Measurements from ENCODE around the gene KMO.

Gene KMO

GRCh38 chr1:241617426-241617825, 85.2 kb downstream of the KMO start:
- DNase-seq (ENCODE audit: low spot score in 2 of 2) = no peak
- Mint-ChIP-seq H3K4me1 (peaks cover 30% of the 10 kb centered on the region), H3K9me3 (no peaks in the 10 kb centered on the region), H3K36me3 (no peaks in the 10 kb centered on the region), H3K4me3 (no peak overlapping the region), H3K27ac (no peak overlapping the region)
- no peak for ATAC-seq

GRCh38 chr1:241622669-241623068, 90.5 kb downstream of the KMO start:
- Mint-ChIP-seq H3K9me3 (no peaks in the 10 kb centered on the region), H3K27ac (no peak overlapping the region), H3K4me1 (peaks cover 14% of the 10 kb centered on the region), H3K4me3 (no peak overlapping the region), H3K36me3 (no peaks in the 10 kb centered on the region)
- ATAC-seq (no peak), DNase-seq (ENCODE audit: low spot score in 2 of 2) (no peak)

- no peak overlapping the region for H3K4me3 Mint-ChIP-seq
- peaks cover 15% of the 10 kb centered on the region for H3K4me1 Mint-ChIP-seq
- ATAC-seq = no peak
- no peaks in the 10 kb centered on the region for H3K9me3 Mint-ChIP-seq
- H3K36me3 Mint-ChIP-seq = no peaks in the 10 kb centered on the region
- H3K27ac Mint-ChIP-seq = no peak overlapping the region
- DNase-seq (ENCODE audit: low spot score in 2 of 2) = no peak
Observed at GRCh38 chr1:241624935-241625334, 92.8 kb downstream of the KMO start.

GRCh38 chr1:241627453-241628259, 95.5 kb downstream of the KMO start:
- Mint-ChIP-seq H3K9me3 (no peaks in the 10 kb centered on the region), H3K4me1 (peaks cover 7% of the 10 kb centered on the region), H3K27ac (peak overlapping the region; percentile 49), H3K4me3 (no peak overlapping the region), H3K36me3 (peaks cover 16% of the 10 kb centered on the region)
- ATAC-seq = peak; percentile 66
- DNase-seq (ENCODE audit: low spot score in 2 of 2) = peak in 1 of 2 donors; percentile 14

- Mint-ChIP-seq H3K36me3 (peaks cover 16% of the 10 kb centered on the region), H3K4me3 (no peak overlapping the region), H3K27ac (no peak overlapping the region), H3K4me1 (peaks cover 7% of the 10 kb centered on the region), H3K9me3 (no peaks in the 10 kb centered on the region)
- DNase-seq (ENCODE audit: low spot score in 2 of 2) = no peak
- ATAC-seq = no peak
Observed at GRCh38 chr1:241630005-241630404, 97.8 kb downstream of the KMO start.

GRCh38 chr1:241630476-241630875, 98.3 kb downstream of the KMO start:
- H3K4me3 Mint-ChIP-seq = no peak overlapping the region
- peaks cover 16% of the 10 kb centered on the region for H3K36me3 Mint-ChIP-seq
- H3K4me1 Mint-ChIP-seq = peaks cover 7% of the 10 kb centered on the region
- H3K9me3 Mint-ChIP-seq = no peaks in the 10 kb centered on the region
- ATAC-seq (no peak), DNase-seq (ENCODE audit: low spot score in 2 of 2) (no peak)
- H3K27ac Mint-ChIP-seq = no peak overlapping the region

- peaks cover 16% of the 10 kb centered on the region for H3K36me3 Mint-ChIP-seq
- no peak overlapping the region for H3K4me3 Mint-ChIP-seq
- no peaks in the 10 kb centered on the region for H3K9me3 Mint-ChIP-seq
- H3K4me1 Mint-ChIP-seq = peaks cover 7% of the 10 kb centered on the region
- DNase-seq (ENCODE audit: low spot score in 2 of 2) (no peak), ATAC-seq (no peak)
- no peak overlapping the region for H3K27ac Mint-ChIP-seq
Observed at GRCh38 chr1:241630899-241631298, 98.7 kb downstream of the KMO start.

- Mint-ChIP-seq H3K27ac (no peak overlapping the region), H3K9me3 (no peaks in the 10 kb centered on the region), H3K4me3 (no peak overlapping the region), H3K36me3 (peaks cover 16% of the 10 kb centered on the region), H3K4me1 (peaks cover 7% of the 10 kb centered on the region)
- no peak for ATAC-seq
- no peak for DNase-seq (ENCODE audit: low spot score in 2 of 2)
Observed at GRCh38 chr1:241631674-241632073, 99.5 kb downstream of the KMO start.

- ATAC-seq (no peak), DNase-seq (ENCODE audit: low spot score in 2 of 2) (no peak)
- peaks cover 18% of the 10 kb centered on the region for H3K4me1 Mint-ChIP-seq
- H3K9me3 Mint-ChIP-seq = no peaks in the 10 kb centered on the region
- H3K4me3 Mint-ChIP-seq = no peak overlapping the region
- no peak overlapping the region for H3K27ac Mint-ChIP-seq
- H3K36me3 Mint-ChIP-seq = peaks cover 16% of the 10 kb centered on the region
Observed at GRCh38 chr1:241632987-241633386, 100.8 kb downstream of the KMO start.

- H3K36me3 Mint-ChIP-seq = peaks cover 16% of the 10 kb centered on the region
- peaks cover 26% of the 10 kb centered on the region for H3K4me1 Mint-ChIP-seq
- ATAC-seq (no peak), DNase-seq (ENCODE audit: low spot score in 2 of 2) (no peak)
- no peaks in the 10 kb centered on the region for H3K9me3 Mint-ChIP-seq
- no peak overlapping the region for H3K4me3 Mint-ChIP-seq
- no peak overlapping the region for H3K27ac Mint-ChIP-seq
Observed at GRCh38 chr1:241635556-241636152, 103.5 kb downstream of the KMO start.

- peaks cover 28% of the 10 kb centered on the region for H3K4me1 Mint-ChIP-seq
- no peak for ATAC-seq
- H3K4me3 Mint-ChIP-seq = no peak overlapping the region
- no peak for DNase-seq (ENCODE audit: low spot score in 2 of 2)
- no peaks in the 10 kb centered on the region for H3K9me3 Mint-ChIP-seq
- peaks cover 11% of the 10 kb centered on the region for H3K36me3 Mint-ChIP-seq
- no peak overlapping the region for H3K27ac Mint-ChIP-seq
Observed at GRCh38 chr1:241636291-241636690, 104.1 kb downstream of the KMO start.

GRCh38 chr1:241637046-241637590, 104.9 kb downstream of the KMO start:
- H3K9me3 Mint-ChIP-seq = no peaks in the 10 kb centered on the region
- ATAC-seq = no peak
- no peak overlapping the region for H3K27ac Mint-ChIP-seq

GRCh38 chr1:241637604-241638003, 105.4 kb downstream of the KMO start:
- no peaks in the 10 kb centered on the region for H3K36me3 Mint-ChIP-seq
- ATAC-seq (no peak), DNase-seq (ENCODE audit: low spot score in 2 of 2) (no peak)
- H3K4me3 Mint-ChIP-seq = peak overlapping the region; percentile 80
- H3K27ac Mint-ChIP-seq = no peak overlapping the region
- peaks cover 28% of the 10 kb centered on the region for H3K4me1 Mint-ChIP-seq
- H3K9me3 Mint-ChIP-seq = peaks cover 3% of the 10 kb centered on the region

More at GRCh38 chr1:241637046-241637590, 104.9 kb downstream of the KMO start:
- Mint-ChIP-seq H3K4me1 (peaks cover 28% of the 10 kb centered on the region), H3K36me3 (peaks cover 3% of the 10 kb centered on the region), H3K4me3 (peak overlapping the region; percentile 80)
- no peak for DNase-seq (ENCODE audit: low spot score in 2 of 2)

- ATAC-seq (no peak), DNase-seq (ENCODE audit: low spot score in 2 of 2) (no peak)
- H3K4me3 Mint-ChIP-seq = peak overlapping the region; percentile 80
- no peak overlapping the region for H3K27ac Mint-ChIP-seq
- peaks cover 29% of the 10 kb centered on the region for H3K4me1 Mint-ChIP-seq
- H3K36me3 Mint-ChIP-seq = no peaks in the 10 kb centered on the region
- H3K9me3 Mint-ChIP-seq = peaks cover 4% of the 10 kb centered on the region
Observed at GRCh38 chr1:241638099-241638682, 106.0 kb downstream of the KMO start.

- H3K4me3 Mint-ChIP-seq = peak overlapping the region; percentile 80
- H3K27ac Mint-ChIP-seq = peak overlapping the region; percentile 60
- peaks cover 6% of the 10 kb centered on the region for H3K9me3 Mint-ChIP-seq
- H3K4me1 Mint-ChIP-seq = peaks cover 38% of the 10 kb centered on the region
- H3K36me3 Mint-ChIP-seq = no peaks in the 10 kb centered on the region
- DNase-seq (ENCODE audit: low spot score in 2 of 2) (no peak), ATAC-seq (no peak)
Observed at GRCh38 chr1:241638909-241639622, 106.9 kb downstream of the KMO start.

All from stimulated activated effector memory CD8-positive, alpha-beta T cell treated with anti-CD3 and anti-CD28 coated beads, Interleukin-12 subunit alpha, Interleukin-12 subunit beta, amount 100 ng/mL, for 72 hours (primary cell).